Measurements from ENCODE around the gene SFXN3. TPM values are rescaled to one million over a fixed set of nuclear protein-coding genes. Genes with fewer than 3 reads are reported as not detected.

SFXN3 gene
- polyA plus RNA-seq, 3 donors, result 21.3 to 152 (median 24.2) TPM

GRCh38 chr10:101047268-101047667 lies 16.2 kb downstream of the SFXN3 start:
- H3K27ac ChIP-seq (ENCODE audit: low read depth in 1 of 2, low read length in 2 of 2), result no peak overlapping the region
- peaks cover 19 to 23% of the 10 kb centered on the region in 2 donors for H3K4me1 ChIP-seq (ENCODE audit: control insufficient read depth in 1 of 2, insufficient read depth in 2 of 2, low read length in 2 of 2)
- DNase-seq, result no peak
- TF ChIP-seq CTCF (IDR thresholded peaks at IDR 0.05), result no peak
- no peaks in the 10 kb centered on the region for H3K79me2 ChIP-seq (ENCODE audit: insufficient read depth, low read length)
- peaks cover 36 to 64% of the 10 kb centered on the region in 2 donors for H3K27me3 ChIP-seq (ENCODE audit: control insufficient read depth in 2 of 2, insufficient read depth in 2 of 2, low read length in 2 of 2)
- peaks cover 4 to 8% of the 10 kb centered on the region in 2 donors for H3K36me3 Mint-ChIP-seq
- 46% methylated on average over 15 of the region's 16 CpGs for WGBS (ENCODE audit: insufficient coverage)
- H3K27ac Mint-ChIP-seq, result no peak overlapping the region
- H3K4me3 ChIP-seq (replicated peaks in 1 of 3; ENCODE audit: low read depth in 2 of 3, low read length in 3 of 3), result no peak overlapping the region
- H4K20me1 ChIP-seq (ENCODE audit: insufficient read depth, low read length), result no peaks in the 10 kb centered on the region
- peaks cover 55 to 60% (median 60%) of the 10 kb centered on the region in 3 donors for H3K27me3 Mint-ChIP-seq (ENCODE audit: low read depth in 3 of 3)
- peaks cover 0 to 23% (median 6%) of the 10 kb centered on the region in 7 donors for H3K9me3 Mint-ChIP-seq
- intact Hi-C loops (cut with micrococcal nuclease), result no loop called here
- H3K9ac ChIP-seq (ENCODE audit: insufficient read depth, low read length, poor library complexity, severe bottlenecking), result no peak overlapping the region
- H3K4me1 Mint-ChIP-seq, result peaks cover 24% of the 10 kb centered on the region
- no peak overlapping the region for H2AFZ ChIP-seq (ENCODE audit: insufficient read depth, low read depth, low read length, poor library complexity, severe bottlenecking)
- no peaks in the 10 kb centered on the region for H3K36me3 ChIP-seq (replicated peaks in 1 of 2; ENCODE audit: control insufficient read depth in 1 of 2, insufficient read depth in 2 of 2, low read length in 2 of 2)
- H3K9me3 ChIP-seq (replicated peaks in 1 of 2; ENCODE audit: control insufficient read depth in 1 of 2, insufficient read depth in 1 of 2, low read length in 2 of 2), result peaks cover 0 to 17% of the 10 kb centered on the region in 2 donors
- H3K4me3 Mint-ChIP-seq, result peak overlapping the region in 1 of 2 donors; percentile 77
- H3K4me2 ChIP-seq (replicated peaks; ENCODE audit: extremely low read depth, low read length, poor library complexity, severe bottlenecking), result no peak overlapping the region

GRCh38 chr10:101047961-101048892 lies 17.2 kb downstream of the SFXN3 start:
- Histone ChIP-seq H3K27me3 (ENCODE audit: control insufficient read depth in 2 of 2, insufficient read depth in 2 of 2, low read length in 2 of 2) (peaks cover 36 to 64% of the 10 kb centered on the region in 2 donors), H4K20me1 (ENCODE audit: insufficient read depth, low read length) (no peaks in the 10 kb centered on the region), H3K4me1 (ENCODE audit: control insufficient read depth in 1 of 2, insufficient read depth in 2 of 2, low read length in 2 of 2) (peaks cover 12 to 15% of the 10 kb centered on the region in 2 donors), H3K9ac (ENCODE audit: insufficient read depth, low read length, poor library complexity, severe bottlenecking) (no peak overlapping the region), H3K4me3 (replicated peaks in 1 of 3; ENCODE audit: low read depth in 2 of 3, low read length in 3 of 3) (no peak overlapping the region), H3K27ac (ENCODE audit: low read depth in 1 of 2, low read length in 2 of 2) (no peak overlapping the region), H3K36me3 (replicated peaks in 1 of 2; ENCODE audit: control insufficient read depth in 1 of 2, insufficient read depth in 2 of 2, low read length in 2 of 2) (no peaks in the 10 kb centered on the region), H2AFZ (ENCODE audit: insufficient read depth, low read depth, low read length, poor library complexity, severe bottlenecking) (no peak overlapping the region), H3K9me3 (replicated peaks in 1 of 2; ENCODE audit: control insufficient read depth in 1 of 2, insufficient read depth in 1 of 2, low read length in 2 of 2) (peaks cover 0 to 17% of the 10 kb centered on the region in 2 donors), H3K4me2 (replicated peaks; ENCODE audit: extremely low read depth, low read length, poor library complexity, severe bottlenecking) (no peak overlapping the region), H3K79me2 (ENCODE audit: insufficient read depth, low read length) (no peaks in the 10 kb centered on the region)
- DNase-seq, result no peak
- Mint-ChIP-seq H3K36me3 (peaks cover 8 to 9% of the 10 kb centered on the region in 2 donors), H3K27ac (peak overlapping the region in 1 of 7 donors; percentile 55), H3K4me3 (peak overlapping the region; percentile 6 to 85), H3K4me1 (peaks cover 17% of the 10 kb centered on the region), H3K27me3 (ENCODE audit: low read depth in 3 of 3) (peaks cover 57 to 60% (median 60%) of the 10 kb centered on the region in 3 donors), H3K9me3 (peaks cover 0 to 23% (median 6%) of the 10 kb centered on the region in 7 donors)
- 12% methylated on average over 55 of the region's 62 CpGs for WGBS (ENCODE audit: insufficient coverage)
- no peak for TF ChIP-seq CTCF (IDR thresholded peaks at IDR 0.05)
- intact Hi-C loops (cut with micrococcal nuclease), result no loop called here
